Panc1 (cell line): ENCODE measurements around the gene MTHFD1. TPM values are rescaled to one million over a fixed set of nuclear protein-coding genes. Genes with fewer than 3 reads are reported as not detected.

Source experiments
- ATAC-seq: fragments of 200-7000 bp; cut with Tn5 transposase; 2 replicates; pipeline ENCODE4 v1.9.1; 2020; ENCODE audit warnings: mild to moderate bottlenecking, moderate library complexity
- BruUV-seq: library from RNA; stranded (reverse); fragments of 400-500 nt; replicated peaks from 2 replicates; lab custom pipeline; 2021; lab: Mats Ljungman, UMichigan
- CTCF ChIA-PET: fragments of 300-600 bp; sonication (Branson Sonifier 250); formaldehyde crosslinking; loops from one replicate; lab custom pipeline; 2022; ENCODE audit warnings: antibody characterized with exemption; lab: Charles Lee
- POLR2A ChIA-PET: fragments of 300-600 bp; sonication (Branson Sonifier 250); formaldehyde crosslinking; loops from one replicate; lab custom pipeline; 2022; ENCODE audit warnings: antibody characterized with exemption; lab: Charles Lee
- DNase-seq: peaks from one replicate; pipeline ENCODE4 v3.0.0-alpha.2; 2010; ENCODE audit warnings: low read depth, low spot score
- H3K27ac ChIP-seq: 2 replicates; pipeline ENCODE4 v1.5.1; 2011; ENCODE audit warnings: mild to moderate bottlenecking, low read length, inconsistent platforms
- H3K27me3 ChIP-seq: fragments of 200-500 bp; sonication (Bioruptor generic); 2 replicates; pipeline ENCODE4 v1.6.0; 2014; ENCODE audit warnings: low read length, inconsistent platforms; ENCODE audit not compliant: control insufficient read depth, insufficient read depth
- H3K36me3 ChIP-seq: fragments of 200-500 bp; sonication (Bioruptor generic); 2 replicates; pipeline ENCODE4 v1.5.1; 2014; ENCODE audit warnings: inconsistent platforms, mild to moderate bottlenecking, low read length, moderate library complexity; ENCODE audit not compliant: control insufficient read depth, insufficient read depth
- H3K4me1 ChIP-seq: 2 replicates; pipeline ENCODE4 v1.5.1; 2011; ENCODE audit warnings: inconsistent platforms, mild to moderate bottlenecking, low read length, moderate library complexity; ENCODE audit not compliant: control insufficient read depth, insufficient read depth
- H3K4me3 ChIP-seq, 2 experiments: 2 replicates each; pipeline ENCODE4 v1.5.1; 2011 to 2012; ENCODE audit warnings: low read depth in 2 of 2, low read length in 2 of 2, mild to moderate bottlenecking in 2 of 2, inconsistent platforms in 1 of 2, moderate library complexity in 1 of 2
- H3K9me3 ChIP-seq: fragments of 200-500 bp; sonication (Bioruptor generic); 2 replicates; pipeline ENCODE4 v1.5.1; 2014; ENCODE audit warnings: low read depth, mild to moderate bottlenecking, inconsistent platforms, low read length, moderate library complexity; ENCODE audit not compliant: control insufficient read depth, insufficient read depth
- CTCF ChIP-seq: fragments of 450-650 bp; IDR thresholded peaks from 2 replicates; pipeline ENCODE4 v1.5.1; 2017; ENCODE audit warnings: mild to moderate bottlenecking
- POLR2AphosphoS5 ChIP-seq: IDR thresholded peaks from 2 replicates; pipeline ENCODE4 v1.6.1; 2012; ENCODE audit warnings: mild to moderate bottlenecking, low read depth, low read length, moderate library complexity
- REST ChIP-seq, 2 experiments: IDR thresholded peaks; 2 replicates each; pipeline ENCODE4 v1.6.1; 2011 to 2012; ENCODE audit warnings: low read depth in 2 of 2, control low read depth in 1 of 2, low read length in 1 of 2, mild to moderate bottlenecking in 1 of 2, moderate library complexity in 1 of 2; ENCODE audit not compliant: insufficient read depth in 1 of 2
- SIN3A ChIP-seq: IDR thresholded peaks from 2 replicates; pipeline ENCODE4 v1.6.1; 2012; ENCODE audit warnings: low read depth, mild to moderate bottlenecking, low read length, moderate library complexity, borderline replicate concordance; ENCODE audit not compliant: insufficient read depth
- TCF7L2 ChIP-seq: IDR thresholded peaks from 2 replicates; pipeline ENCODE4 v1.6.1; 2011; ENCODE audit warnings: mild to moderate bottlenecking, low read depth, low read length, inconsistent platforms
- in situ Hi-C: cut with HindIII; loops from 2 replicates; pipeline ENCODE4 v1.10.0; 2016; ENCODE audit warnings: low sequenced_read_pairs, low pct_unique_long_range_greater_than_20kb
- intact Hi-C: fragments of 100-400 bp; cut with micrococcal nuclease; formaldehyde crosslinking; loops from one replicate; pipeline ENCODE4 v1.10.0; 2022; ENCODE audit not compliant: unreplicated experiment
- total RNA-seq: library from RNA; stranded (reverse); gene quantifications from one replicate; pipeline ENCODE4 v1.2.1, GENCODE V29; 2021; ENCODE audit not compliant: unreplicated experiment

The MTHFD1 gene
- total RNA-seq, 1 experiment from 2014 or later = 141 TPM

- H3K9me3 ChIP-seq = no peaks in the 10 kb centered on the region
- POLR2A ChIA-PET = interaction anchor here (0.6 to 0.7 kb wide), 3 partner anchors 15 to 193 kb away, joined by 5 to 14 read pairs (median 9); no protein-coding TSS in a partner anchor
- peak; percentile 83 for ATAC-seq
- H3K27ac ChIP-seq = peak within 1 kb of the TSS; percentile 94
- H3K4me3 ChIP-seq = peak within 1 kb of the TSS; percentile 83 to 94
- CTCF ChIA-PET = no interaction called here
- in situ Hi-C loops = no loop called here
- DNase-seq = no peak
- BruUV-seq = no TSS peak
- TF ChIP-seq POLR2AphosphoS5 = no peak; the same call in 1 of the 2 replicates
- no peak for TF ChIP-seq CTCF
- no peak for TF ChIP-seq TCF7L2
- TF ChIP-seq SIN3A = 0 out of 2 replicates have a peak, but pooled peaks have one; percentile 47
- peak in 1 of 2 experiments; percentile 15; a peak in 1 of 4 replicates for TF ChIP-seq REST (IDR thresholded peaks at IDR 0.05; ENCODE audit: insufficient read depth in 1 of 2, low read depth in 2 of 2, low read length in 1 of 2)
- H3K36me3 ChIP-seq = peaks cover 9% of the 10 kb centered on the region; the same call in 1 of the 2 replicates
- intact Hi-C loops = no loop called here
- peaks cover 34% of the 10 kb centered on the region for H3K4me1 ChIP-seq
- H3K27me3 ChIP-seq = no peaks in the 10 kb centered on the region
Measured at GRCh38 chr14:64503434-64504309, 115.5 kb downstream of the MTHFD1 start, which contains the start of gene ZBTB25. TSS of gene ZBTB25 (minus strand) at chr14:64503838. CDS start at chr14:64490533, 13,305 bp downstream.

GRCh38 chr14:64504310-64504896, 116.2 kb downstream of the MTHFD1 start, which contains the start of gene ZBTB1:
TSS of gene ZBTB1 (plus strand) at chr14:64504770. CDS start at chr14:64521505, 16,735 bp downstream.
- H3K4me3 ChIP-seq = peak within 1 kb of the TSS; percentile 83 to 94
- peak within 1 kb of the TSS; percentile 91 for H3K27ac ChIP-seq
- ATAC-seq = peak; percentile 80
- BruUV-seq = no TSS peak
- POLR2A ChIA-PET = interaction anchor here (0.6 to 0.7 kb wide), 3 partner anchors 61 to 325 kb away, joined by 4 to 6 read pairs (median 5); no protein-coding TSS in a partner anchor
- TF ChIP-seq SIN3A (0 out of 2 replicates have a peak, but pooled peaks have one; percentile 68), CTCF (no peak), REST (IDR thresholded peaks at IDR 0.05; ENCODE audit: insufficient read depth in 1 of 2, low read depth in 2 of 2, low read length in 1 of 2) (peak in 1 of 2 experiments; percentile 15; a peak in 1 of 4 replicates), TCF7L2 (no peak), POLR2AphosphoS5 (peak; percentile 62)
- DNase-seq = no peak
- in situ Hi-C loops (no loop called here), intact Hi-C loops (no loop called here)
- no peaks in the 10 kb centered on the region for H3K9me3 ChIP-seq
- H3K36me3 ChIP-seq = peaks cover 9% of the 10 kb centered on the region; the same call in 1 of the 2 replicates
- peaks cover 41% of the 10 kb centered on the region for H3K4me1 ChIP-seq
- CTCF ChIA-PET = no interaction called here
- no peaks in the 10 kb centered on the region for H3K27me3 ChIP-seq
